Measurements from ENCODE around the gene RHCE.
"Not testable (repeated sequence)": the region's sequence is repeated elsewhere in the genome, so short reads cannot be mapped to it uniquely, and the experiment has no call there.

Gene RHCE

DNA sequence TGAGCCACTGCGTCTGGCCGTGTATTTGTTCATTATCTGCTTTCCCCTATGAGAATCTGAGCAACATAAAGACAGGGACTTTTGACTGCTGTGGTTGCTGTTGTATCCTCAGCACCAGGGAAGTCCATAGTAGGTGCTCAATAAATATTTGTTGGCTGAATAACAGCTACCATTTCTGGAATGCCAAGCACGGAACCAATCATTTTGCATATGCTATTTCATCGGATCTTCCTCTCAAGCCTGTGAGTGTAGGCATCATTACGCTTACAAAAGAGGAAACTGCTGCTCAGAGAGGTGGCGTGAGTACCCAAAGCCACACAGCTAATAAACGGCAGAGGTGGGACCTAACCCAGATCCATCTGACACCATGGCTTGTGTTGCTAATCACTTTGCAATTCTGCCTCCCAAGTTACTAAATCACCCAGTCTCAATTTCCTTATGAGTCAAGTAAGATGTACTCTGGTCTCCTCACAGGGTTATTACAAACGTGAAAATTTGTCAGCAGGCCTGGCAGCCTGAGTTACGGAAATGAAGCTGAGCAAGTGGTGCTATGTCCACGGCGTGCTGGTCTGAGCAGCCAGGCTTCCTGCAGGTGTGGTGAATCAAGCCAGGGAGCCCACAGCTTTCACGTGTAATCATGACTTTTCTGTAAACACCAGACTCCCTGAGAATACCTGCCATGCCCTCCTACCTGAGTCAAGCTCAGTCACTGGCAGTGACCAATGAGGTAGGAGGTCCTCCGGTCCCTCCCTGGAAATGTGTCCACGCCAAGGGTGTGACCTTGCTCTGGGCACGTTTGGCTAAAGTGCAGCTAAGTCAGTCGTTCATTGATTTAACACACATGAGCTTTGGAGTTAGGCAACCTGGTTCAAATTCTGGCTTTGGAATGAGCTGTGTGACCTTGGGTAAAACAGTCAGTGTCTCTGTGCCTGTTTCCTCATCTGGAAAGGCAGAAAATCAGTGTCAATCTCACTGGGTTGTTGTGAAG lies 4.8 kb upstream of the RHCE start:
- Mint-ChIP-seq H3K27me3 (no peaks in the 10 kb centered on the region), H3K27ac (no peak overlapping the region), H3K4me1 (peaks cover 8% of the 10 kb centered on the region), H3K36me3 (no peaks in the 10 kb centered on the region), H3K4me3 (no peak overlapping the region), H3K9me3 (no peaks in the 10 kb centered on the region)

- not testable (repeated sequence) for H3K4me3 Mint-ChIP-seq, H3K4me1 Mint-ChIP-seq, H3K27ac Mint-ChIP-seq, H3K36me3 Mint-ChIP-seq, H3K9me3 Mint-ChIP-seq, H3K27me3 Mint-ChIP-seq
Measured at GRCh38 chr1:25423206-25423605, 2.6 kb upstream of the RHCE start.

DNA sequence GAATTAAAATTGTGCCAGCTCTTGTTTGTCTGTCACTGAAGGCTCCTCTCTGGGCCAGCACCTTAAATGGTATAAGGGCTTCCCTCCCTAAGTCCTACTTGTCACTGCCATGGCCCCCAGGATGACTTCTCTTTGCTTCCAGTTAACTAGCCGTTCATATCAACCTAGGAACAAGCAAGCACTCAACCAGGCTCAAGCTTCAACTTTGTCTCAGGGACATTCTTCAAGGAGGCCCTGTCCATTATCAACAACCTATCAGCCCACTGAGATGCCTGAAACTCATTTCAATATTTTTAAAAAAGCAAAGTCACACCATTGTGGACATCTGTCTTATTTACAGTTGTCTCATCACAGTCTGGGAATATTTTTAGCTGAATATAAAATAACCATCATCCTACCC lies 1.3 kb downstream of the RHCE start:
- not testable (repeated sequence) for H3K27me3 Mint-ChIP-seq, H3K4me3 Mint-ChIP-seq, H3K27ac Mint-ChIP-seq, H3K4me1 Mint-ChIP-seq, H3K9me3 Mint-ChIP-seq, H3K36me3 Mint-ChIP-seq

DNA sequence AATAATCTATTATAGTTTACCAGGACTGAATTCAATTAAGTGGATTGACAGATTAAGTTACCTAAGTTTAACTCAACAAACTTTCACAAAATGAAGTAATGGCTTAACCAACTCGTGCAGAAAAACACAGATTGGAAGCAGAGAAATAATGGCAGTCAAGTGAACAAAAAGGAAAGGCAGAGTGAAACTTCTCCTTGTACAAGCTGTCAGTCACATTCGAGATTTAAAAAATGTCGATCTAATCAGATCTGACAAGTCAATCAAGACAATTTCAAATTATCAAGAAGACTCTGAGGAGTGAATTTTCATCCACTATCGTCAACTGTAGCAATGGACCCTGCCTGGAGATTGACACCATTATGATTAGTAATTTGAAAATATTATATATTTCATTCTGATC lies 3.3 kb downstream of the RHCE start:
- H3K4me3 Mint-ChIP-seq, H3K27me3 Mint-ChIP-seq, H3K4me1 Mint-ChIP-seq, H3K27ac Mint-ChIP-seq, H3K36me3 Mint-ChIP-seq, H3K9me3 Mint-ChIP-seq: not testable (repeated sequence)

DNA sequence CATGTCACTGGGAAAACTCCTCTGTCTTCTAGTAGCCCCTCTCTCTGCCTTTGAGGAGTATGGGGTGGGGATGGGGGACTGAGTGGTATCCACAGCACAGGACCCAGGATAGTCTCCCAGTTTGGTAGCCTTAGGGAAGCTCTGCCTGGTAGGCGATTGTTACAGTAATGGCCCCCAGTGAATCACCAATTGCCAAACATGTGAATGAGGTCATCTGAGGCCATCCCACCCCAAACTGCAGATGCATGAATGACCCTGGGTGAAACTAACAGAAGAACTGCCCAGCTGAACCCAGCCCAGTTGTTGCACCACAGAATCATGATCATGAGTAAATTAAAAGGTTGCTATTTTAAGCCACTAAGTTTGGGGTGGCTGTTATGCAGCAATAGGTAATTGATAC lies 6.0 kb downstream of the RHCE start:
- not testable (repeated sequence) for H3K4me1 Mint-ChIP-seq, H3K36me3 Mint-ChIP-seq, H3K4me3 Mint-ChIP-seq, H3K27ac Mint-ChIP-seq, H3K9me3 Mint-ChIP-seq, H3K27me3 Mint-ChIP-seq

DNA sequence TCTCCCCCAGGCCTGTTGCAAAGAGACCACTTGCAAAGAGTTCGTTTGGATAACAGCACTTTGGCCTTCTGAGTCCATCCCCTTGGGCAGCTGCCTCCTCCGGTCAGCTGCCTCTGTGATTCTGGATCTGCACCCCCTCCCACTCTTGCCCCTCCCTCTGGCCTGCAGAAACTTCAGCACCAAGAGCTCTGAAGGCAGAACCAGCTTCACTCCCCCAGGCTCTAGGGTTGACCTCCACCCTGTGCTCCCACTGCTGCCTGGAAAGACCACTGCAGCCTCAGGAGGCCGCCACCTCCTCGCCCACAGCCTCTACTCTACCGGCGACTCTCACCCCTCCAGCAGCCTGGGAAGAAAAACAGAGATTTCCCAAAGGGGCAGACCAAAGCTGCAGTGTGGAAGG lies 6.5 kb downstream of the RHCE start:
- H3K27me3 Mint-ChIP-seq, H3K4me3 Mint-ChIP-seq, H3K9me3 Mint-ChIP-seq, H3K36me3 Mint-ChIP-seq, H3K27ac Mint-ChIP-seq, H3K4me1 Mint-ChIP-seq: not testable (repeated sequence)

DNA sequence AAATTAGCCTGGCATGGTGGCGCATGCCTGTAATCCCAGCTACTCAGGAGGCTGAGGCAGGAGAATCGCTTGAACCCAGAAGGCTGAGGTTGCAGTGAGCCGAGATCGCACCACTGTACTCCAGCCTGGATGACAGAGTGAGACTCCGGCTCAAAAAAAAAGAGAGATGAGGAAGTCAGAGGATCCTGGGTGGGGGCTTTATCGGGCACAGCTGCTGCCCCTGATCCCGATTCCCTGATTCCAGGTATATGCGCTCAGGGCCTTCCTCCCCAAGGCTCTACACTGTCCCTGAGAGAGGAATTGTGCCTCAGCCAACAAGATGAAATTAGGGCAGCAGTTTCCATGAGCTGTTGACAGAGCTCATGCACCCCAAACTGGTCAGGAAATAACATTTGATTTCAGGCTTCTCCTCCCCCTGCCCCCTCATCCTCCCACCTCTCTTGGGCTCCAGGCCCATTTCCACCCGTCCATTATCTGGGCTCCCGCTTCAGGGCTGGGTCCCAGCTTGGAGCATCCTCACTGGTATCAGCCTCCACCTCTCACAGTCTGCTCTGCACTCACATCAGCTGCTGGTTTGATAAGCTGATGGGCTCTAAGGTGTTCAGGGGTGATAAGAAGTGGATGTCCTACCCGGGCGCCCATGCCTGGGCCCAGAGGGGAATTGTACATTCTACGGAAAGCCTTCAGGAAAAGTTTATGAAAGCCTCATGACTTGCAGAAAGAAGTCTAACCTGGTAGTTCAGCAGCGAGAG lies 7.6 kb downstream of the RHCE start:
- H3K36me3 Mint-ChIP-seq, H3K27me3 Mint-ChIP-seq, H3K4me3 Mint-ChIP-seq, H3K27ac Mint-ChIP-seq, H3K4me1 Mint-ChIP-seq, H3K9me3 Mint-ChIP-seq: not testable (repeated sequence)

- not testable (repeated sequence) for H3K4me3 Mint-ChIP-seq, H3K4me1 Mint-ChIP-seq, H3K9me3 Mint-ChIP-seq, H3K27me3 Mint-ChIP-seq, H3K27ac Mint-ChIP-seq, H3K36me3 Mint-ChIP-seq
Measured at GRCh38 chr1:25409641-25410427, 10.8 kb downstream of the RHCE start.

GRCh38 chr1:25405731-25406305 lies 14.8 kb downstream of the RHCE start:
- not testable (repeated sequence) for H3K4me3 Mint-ChIP-seq, H3K27me3 Mint-ChIP-seq, H3K9me3 Mint-ChIP-seq, H3K36me3 Mint-ChIP-seq, H3K4me1 Mint-ChIP-seq, H3K27ac Mint-ChIP-seq

- H3K27ac Mint-ChIP-seq, H3K27me3 Mint-ChIP-seq, H3K36me3 Mint-ChIP-seq, H3K4me1 Mint-ChIP-seq, H3K4me3 Mint-ChIP-seq, H3K9me3 Mint-ChIP-seq: not testable (repeated sequence)
Measured at GRCh38 chr1:25402947-25403803, 17.4 kb downstream of the RHCE start.

DNA sequence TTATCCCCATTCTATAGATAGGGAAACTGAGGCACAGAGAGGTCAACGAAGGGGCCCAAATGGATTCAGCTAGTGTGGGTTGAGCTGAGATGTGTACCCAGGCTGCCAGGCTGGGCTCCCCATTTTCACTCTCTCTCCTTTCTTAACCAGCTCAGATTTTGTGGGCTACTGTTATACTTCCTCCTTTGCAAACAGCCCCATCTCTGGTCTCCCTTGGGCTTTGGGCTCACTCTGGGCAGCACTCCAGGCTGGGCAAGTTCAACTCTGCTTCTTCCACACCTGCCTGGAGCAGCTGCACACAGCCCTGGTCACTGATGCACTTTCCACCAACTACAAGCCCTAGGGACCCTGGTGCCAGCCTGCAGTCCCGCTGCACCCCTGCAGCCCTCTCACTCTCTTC lies 22.5 kb downstream of the RHCE start:
- not testable (repeated sequence) for H3K4me3 Mint-ChIP-seq, H3K36me3 Mint-ChIP-seq, H3K27me3 Mint-ChIP-seq, H3K9me3 Mint-ChIP-seq, H3K27ac Mint-ChIP-seq, H3K4me1 Mint-ChIP-seq

DNA sequence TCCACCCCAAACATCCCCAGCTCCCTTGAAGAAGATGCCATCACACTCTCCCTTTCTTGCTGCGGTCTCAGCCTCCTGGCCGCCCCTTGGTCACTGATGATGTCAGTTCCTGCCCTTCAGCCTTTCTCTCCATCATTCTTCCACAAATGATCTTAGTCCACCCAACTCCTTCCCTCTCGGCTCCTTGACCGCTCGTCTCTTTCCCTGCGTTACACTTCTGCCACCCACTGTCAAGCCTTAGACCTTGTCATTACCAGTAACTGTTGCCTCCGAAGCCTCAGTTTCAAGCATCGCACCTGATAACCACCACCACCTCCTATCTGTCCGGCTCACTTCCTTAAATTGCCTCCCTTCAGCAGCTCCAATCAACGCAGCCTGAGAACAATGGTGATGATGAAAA lies 23.1 kb downstream of the RHCE start:
- not testable (repeated sequence) for H3K4me3 Mint-ChIP-seq, H3K4me1 Mint-ChIP-seq, H3K36me3 Mint-ChIP-seq, H3K9me3 Mint-ChIP-seq, H3K27ac Mint-ChIP-seq, H3K27me3 Mint-ChIP-seq

GRCh38 chr1:25392841-25393240 lies 27.8 kb downstream of the RHCE start:
- no peaks in the 10 kb centered on the region for H3K4me1 Mint-ChIP-seq
- H3K4me3 Mint-ChIP-seq, result no peak overlapping the region
- no peaks in the 10 kb centered on the region for H3K9me3 Mint-ChIP-seq
- no peak overlapping the region for H3K27ac Mint-ChIP-seq
- H3K27me3 Mint-ChIP-seq, result no peaks in the 10 kb centered on the region
- H3K36me3 Mint-ChIP-seq, result no peaks in the 10 kb centered on the region

DNA sequence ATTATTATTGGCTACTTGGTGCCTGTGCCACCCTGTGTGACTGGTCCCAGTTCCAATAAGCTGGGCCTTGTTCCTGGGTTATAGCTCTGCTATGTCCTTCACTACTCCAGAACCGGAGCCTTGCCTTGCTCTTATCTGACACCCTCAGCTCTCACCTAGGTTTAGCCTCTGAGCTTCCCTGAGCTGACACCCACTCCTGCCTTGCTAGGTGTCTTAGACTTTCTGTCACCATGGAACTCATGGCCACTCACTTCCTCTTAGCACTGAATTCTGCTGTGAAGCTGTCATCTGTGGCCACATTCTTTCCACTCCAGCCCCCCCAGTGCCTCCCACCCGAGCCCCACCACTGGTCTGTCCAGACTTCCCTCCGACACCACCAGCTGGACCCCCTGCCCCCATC lies 30.9 kb downstream of the RHCE start:
- not testable (repeated sequence) for H3K4me1 Mint-ChIP-seq, H3K4me3 Mint-ChIP-seq, H3K36me3 Mint-ChIP-seq, H3K9me3 Mint-ChIP-seq, H3K27ac Mint-ChIP-seq, H3K27me3 Mint-ChIP-seq

DNA sequence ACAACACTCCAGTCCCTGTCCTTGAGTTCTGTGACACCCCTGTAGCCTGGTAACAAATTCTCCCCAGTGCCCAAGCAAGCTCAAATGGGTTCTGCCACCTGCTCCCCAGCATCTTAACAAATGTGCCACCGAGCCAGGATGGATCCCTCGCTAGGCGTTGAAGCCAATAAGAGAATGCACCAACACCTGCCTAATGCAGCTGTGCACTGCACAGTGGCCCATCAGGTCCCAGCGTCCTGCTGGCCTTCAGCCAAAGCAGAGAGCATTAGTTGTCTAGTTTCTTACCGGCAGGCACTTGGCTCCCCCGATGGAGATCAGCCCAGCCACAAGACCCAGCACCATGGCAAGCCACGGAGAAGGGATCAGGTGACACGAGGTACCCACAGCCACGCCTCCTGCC lies 31.9 kb downstream of the RHCE start:
- not testable (repeated sequence) for H3K9me3 Mint-ChIP-seq, H3K36me3 Mint-ChIP-seq, H3K27ac Mint-ChIP-seq, H3K4me1 Mint-ChIP-seq, H3K27me3 Mint-ChIP-seq, H3K4me3 Mint-ChIP-seq

Data from activated naive CD4-positive, alpha-beta T cell treated with anti-CD3 and anti-CD28 coated beads, Interleukin-2, amount 50 U/mL, for 24 hours (primary cell).